Subcutaneous abdominal adipose tissue (tissue), 5 donors: ENCODE results near the gene ANKS1B.

Experiments used
- H3K27ac ChIP-seq: one replicate; pipeline ENCODE4 v1.7.0; 2013; ENCODE audit warnings: low read depth, mild to moderate bottlenecking, inconsistent platforms, low read length, moderate library complexity
- H3K27me3 ChIP-seq, 5 donors: one replicate each; pipeline ENCODE4 v1.7.0; 2013; ENCODE audit warnings: low read length in 5 of 5, inconsistent platforms in 1 of 5; ENCODE audit not compliant: control insufficient read depth in 5 of 5, insufficient read depth in 4 of 5
- H3K36me3 ChIP-seq, 5 donors: one replicate each; pipeline ENCODE4 v1.7.0; 2013; ENCODE audit warnings: low read length in 5 of 5; ENCODE audit not compliant: control insufficient read depth in 5 of 5, insufficient read depth in 5 of 5
- H3K4me1 ChIP-seq, 5 donors: one replicate each; pipeline ENCODE4 v1.7.0; 2013; ENCODE audit warnings: low read length in 5 of 5, mild to moderate bottlenecking in 3 of 5, moderate library complexity in 1 of 5; ENCODE audit not compliant: control insufficient read depth in 5 of 5, insufficient read depth in 5 of 5
- H3K4me3 ChIP-seq, 5 donors: one replicate each; pipeline ENCODE4 v1.7.0; 2013; ENCODE audit warnings: low read length in 5 of 5, low read depth in 1 of 5
- H3K9ac ChIP-seq, 5 donors: one replicate each; pipeline ENCODE4 v1.7.0; 2013; ENCODE audit warnings: low read length in 5 of 5, mild to moderate bottlenecking in 4 of 5, moderate library complexity in 3 of 5
- H3K9me3 ChIP-seq, 5 donors: one replicate each; pipeline ENCODE4 v1.7.0; 2013; ENCODE audit warnings: low read length in 5 of 5; ENCODE audit not compliant: control insufficient read depth in 5 of 5
- donor health status: healthy.
- donor health status: healthy.
- donor health status: healthy.
- donor health status: healthy.
- donor health status: healthy.

ANKS1B gene

GRCh38 chr12:99920353-99920960, 64.3 kb downstream of the ANKS1B start:
- Histone ChIP-seq H3K27me3 (no peaks in the 10 kb centered on the region), H3K36me3 (no peaks in the 10 kb centered on the region), H3K4me3 (no peak overlapping the region)

DNA sequence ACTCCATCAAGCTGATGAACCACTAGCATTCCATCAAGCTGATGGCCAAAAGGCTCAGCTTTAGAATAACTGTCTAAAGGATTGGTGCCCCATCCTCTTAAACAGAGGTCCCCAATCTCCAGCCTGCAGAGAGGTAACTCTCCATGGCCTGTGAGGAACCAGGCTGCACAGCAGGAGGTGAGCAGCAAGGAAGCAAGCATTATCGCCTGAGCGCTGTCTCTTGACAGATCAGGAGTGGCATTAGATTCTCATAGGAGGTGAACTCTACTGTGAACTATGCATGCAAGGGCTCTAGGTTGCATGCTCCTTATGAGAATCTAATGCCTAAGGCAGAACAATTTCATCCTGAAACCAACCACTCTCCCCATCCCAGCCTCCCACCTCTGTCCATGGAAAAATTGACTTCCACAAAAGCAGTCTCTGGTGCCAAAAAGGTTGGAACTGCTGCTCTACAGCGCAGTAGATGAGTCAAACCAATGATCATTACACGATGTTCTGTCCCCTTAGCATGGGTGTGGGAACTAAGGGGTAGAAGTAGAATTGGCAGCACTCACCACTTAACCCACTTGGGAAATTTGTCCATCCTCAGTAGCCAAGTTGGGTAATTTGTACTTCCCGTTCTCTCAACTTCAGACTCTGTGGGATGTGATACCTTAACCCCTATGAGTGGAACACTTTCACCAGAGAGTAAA, 66.9 kb downstream of the ANKS1B start:
- Histone ChIP-seq H3K4me3 (no peak overlapping the region), H3K27me3 (no peaks in the 10 kb centered on the region), H3K9ac (no peak overlapping the region), H3K36me3 (no peaks in the 10 kb centered on the region), H3K27ac (no peak overlapping the region), H3K4me1 (no peaks in the 10 kb centered on the region), H3K9me3 (no peaks in the 10 kb centered on the region)

More at GRCh38 chr12:99920353-99920960, 64.3 kb downstream of the ANKS1B start:
- Histone ChIP-seq H3K27ac (no peak overlapping the region), H3K9ac (no peak overlapping the region), H3K4me1 (no peaks in the 10 kb centered on the region), H3K9me3 (no peaks in the 10 kb centered on the region)

DNA sequence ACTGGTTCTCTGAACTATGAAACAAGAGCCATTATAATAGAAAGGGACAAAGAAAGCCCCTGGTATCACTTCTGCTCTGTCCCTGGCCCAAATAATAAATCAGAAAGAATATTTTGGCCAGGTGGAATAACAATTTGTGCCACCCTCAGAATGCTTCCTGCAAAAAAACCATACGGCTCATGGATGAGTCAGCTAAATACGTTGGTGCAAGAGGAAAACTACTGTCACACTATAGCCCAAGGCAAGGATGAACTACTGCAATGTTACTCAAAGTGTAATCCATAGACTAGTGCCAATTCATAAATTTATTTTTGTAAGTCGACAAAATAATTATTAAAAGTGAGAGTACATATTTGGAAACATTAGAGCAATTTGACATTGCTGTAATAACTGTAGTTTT, 68.2 kb downstream of the ANKS1B start:
- Histone ChIP-seq H3K4me3 (no peak overlapping the region), H3K27me3 (no peaks in the 10 kb centered on the region), H3K9ac (no peak overlapping the region), H3K36me3 (no peaks in the 10 kb centered on the region), H3K9me3 (no peaks in the 10 kb centered on the region), H3K27ac (no peak overlapping the region), H3K4me1 (peaks cover 0 to 3% (median 0%) of the 10 kb centered on the region in 5 donors)

DNA sequence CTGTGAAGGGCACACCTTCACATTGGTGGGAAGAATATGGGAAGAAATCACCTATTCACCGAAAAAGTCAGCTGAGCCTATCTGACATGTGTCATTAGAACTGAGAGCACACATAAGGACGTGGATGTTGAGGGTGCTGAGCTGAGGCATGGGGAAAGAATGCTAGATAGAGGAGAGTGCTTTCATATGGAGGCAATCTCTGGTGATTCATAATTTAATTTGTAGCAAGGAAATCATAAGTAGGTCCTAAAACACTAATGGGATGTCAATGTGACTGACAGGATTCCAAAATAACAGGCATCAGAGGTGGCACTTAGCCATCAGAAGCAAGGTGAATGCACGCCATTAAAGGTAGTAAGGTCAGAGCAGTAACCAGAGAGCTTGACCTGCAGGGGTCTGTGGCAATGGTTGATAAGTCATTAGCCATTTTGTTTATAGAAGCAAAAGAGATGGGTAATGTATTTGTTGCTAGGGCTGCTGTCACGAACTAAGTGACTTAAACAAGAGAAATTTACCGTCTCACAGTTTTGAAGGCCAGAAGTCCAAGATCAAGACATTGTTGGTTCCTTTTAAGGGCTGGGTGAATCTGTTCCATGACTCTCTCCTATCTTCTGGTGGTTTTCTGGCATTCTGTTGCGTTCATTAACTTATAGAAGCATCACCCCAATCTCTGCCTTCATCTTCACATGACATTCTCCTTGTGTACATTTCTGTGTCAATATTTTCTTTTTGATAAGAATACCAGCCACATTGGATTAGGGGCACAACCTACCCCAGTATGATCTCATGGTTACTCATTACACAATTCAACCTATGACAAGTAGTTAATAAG, 69.3 kb downstream of the ANKS1B start:
- Histone ChIP-seq H3K27me3 (no peaks in the 10 kb centered on the region), H3K4me3 (no peak overlapping the region), H3K4me1 (peaks cover 0 to 11% (median 0%) of the 10 kb centered on the region in 5 donors), H3K9ac (no peak overlapping the region), H3K9me3 (no peaks in the 10 kb centered on the region), H3K27ac (no peak overlapping the region), H3K36me3 (no peaks in the 10 kb centered on the region)

- H3K9me3 ChIP-seq = no peaks in the 10 kb centered on the region
- no peak overlapping the region for H3K9ac ChIP-seq
- H3K4me3 ChIP-seq = no peak overlapping the region
- no peak overlapping the region for H3K27ac ChIP-seq
- H3K27me3 ChIP-seq = no peaks in the 10 kb centered on the region
- H3K36me3 ChIP-seq = no peaks in the 10 kb centered on the region
- peaks cover 0 to 14% (median 0%) of the 10 kb centered on the region in 5 donors for H3K4me1 ChIP-seq
Observed at GRCh38 chr12:99914206-99914605, 70.5 kb downstream of the ANKS1B start.

DNA sequence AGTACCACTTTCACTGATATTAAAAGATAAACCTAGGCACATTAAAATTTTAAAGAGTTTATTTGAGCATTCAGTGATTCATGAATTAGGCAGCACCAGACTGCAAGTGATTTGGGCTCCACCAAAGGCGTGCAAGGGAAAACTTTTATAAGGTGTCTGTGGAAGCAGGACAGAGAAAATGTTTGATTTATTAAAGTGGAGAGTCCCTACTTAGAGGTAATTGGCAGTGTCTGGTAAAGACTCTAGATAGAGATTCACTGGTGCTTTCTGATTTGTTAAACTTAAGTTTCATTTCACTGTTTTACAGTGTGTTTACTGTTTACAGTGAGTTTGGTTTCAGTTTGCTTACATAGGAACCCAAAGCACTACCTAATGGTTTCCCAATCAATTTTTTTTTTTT, 72.8 kb downstream of the ANKS1B start:
- peaks cover 0 to 17% (median 0%) of the 10 kb centered on the region in 5 donors for H3K4me1 ChIP-seq
- peak overlapping the region in 1 of 5 donors; percentile 30 for H3K4me3 ChIP-seq
- no peak overlapping the region for H3K27ac ChIP-seq
- no peak overlapping the region for H3K9ac ChIP-seq
- H3K9me3 ChIP-seq = no peaks in the 10 kb centered on the region
- H3K27me3 ChIP-seq = no peaks in the 10 kb centered on the region
- no peaks in the 10 kb centered on the region for H3K36me3 ChIP-seq

DNA sequence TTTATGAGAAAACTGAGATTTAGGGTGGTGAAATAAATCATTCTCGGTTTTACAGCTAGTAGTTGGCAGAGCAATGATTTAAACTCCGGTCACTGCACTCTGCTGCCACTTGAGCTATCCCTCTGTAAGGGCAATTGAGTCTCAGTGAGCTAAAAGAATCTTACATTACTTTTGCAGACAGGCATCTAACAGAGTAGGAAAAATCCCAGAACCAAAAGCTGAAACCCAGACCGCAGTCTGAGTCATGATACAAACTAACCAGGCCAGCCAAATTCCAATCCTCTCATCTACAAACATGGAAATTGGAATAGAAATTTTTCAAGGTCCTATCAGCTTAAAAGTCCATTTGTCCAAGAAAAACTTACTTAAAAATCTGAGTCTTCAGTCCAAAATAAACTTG, 73.7 kb downstream of the ANKS1B start:
- H3K4me3 ChIP-seq = peak overlapping the region in 1 of 5 donors; percentile 4
- H3K27ac ChIP-seq = peak overlapping the region; percentile 45
- no peaks in the 10 kb centered on the region for H3K9me3 ChIP-seq
- H3K27me3 ChIP-seq = no peaks in the 10 kb centered on the region
- no peaks in the 10 kb centered on the region for H3K36me3 ChIP-seq
- peaks cover 0 to 17% (median 0%) of the 10 kb centered on the region in 5 donors for H3K4me1 ChIP-seq
- no peak overlapping the region for H3K9ac ChIP-seq

GRCh38 chr12:99910342-99910741, 74.4 kb downstream of the ANKS1B start:
- Histone ChIP-seq H3K9me3 (no peaks in the 10 kb centered on the region), H3K4me1 (peaks cover 0 to 17% (median 0%) of the 10 kb centered on the region in 5 donors), H3K4me3 (no peak overlapping the region), H3K36me3 (no peaks in the 10 kb centered on the region), H3K9ac (no peak overlapping the region), H3K27me3 (no peaks in the 10 kb centered on the region), H3K27ac (peak overlapping the region; percentile 45)

DNA sequence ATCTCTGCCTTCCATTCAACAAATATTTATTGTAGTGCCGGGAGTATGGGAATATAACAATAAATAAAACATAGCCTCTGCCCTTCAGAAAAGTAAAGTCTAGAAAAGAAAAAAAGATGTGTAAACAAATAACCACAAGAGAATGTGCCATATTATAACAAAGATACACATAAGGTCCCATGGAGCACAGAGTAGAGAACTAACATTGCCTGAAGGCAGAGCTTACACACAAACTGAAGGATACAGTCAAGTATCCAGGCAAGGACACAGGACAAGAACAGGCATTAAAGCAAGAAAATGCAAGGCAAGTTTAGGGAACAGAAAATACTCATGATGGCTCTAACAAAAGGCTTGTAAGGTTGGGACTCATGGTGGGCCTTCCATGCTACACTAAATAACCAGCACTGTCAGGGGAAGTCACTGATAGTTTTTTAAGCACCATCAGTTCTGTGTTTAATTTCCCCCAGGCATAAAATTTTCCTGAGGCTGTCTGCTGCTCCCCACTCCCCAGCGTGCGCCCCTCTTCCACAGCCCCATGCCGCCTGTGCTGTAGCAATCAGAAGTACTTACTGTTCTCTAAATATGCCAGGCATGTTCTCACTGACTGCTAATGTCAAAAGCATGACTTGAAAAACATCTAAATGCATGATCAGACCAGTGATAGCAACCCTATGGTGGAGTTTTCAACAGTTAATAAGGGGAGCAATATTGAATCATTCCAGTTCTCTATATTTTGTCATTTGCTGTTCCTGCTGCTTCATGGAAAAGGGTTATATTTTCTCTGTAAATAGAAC, 77.8 kb downstream of the ANKS1B start:
- Histone ChIP-seq H3K9me3 (no peaks in the 10 kb centered on the region), H3K27me3 (no peaks in the 10 kb centered on the region)

More for the DNA sequence above, 77.8 kb downstream of the ANKS1B start:
- Histone ChIP-seq H3K36me3 (no peaks in the 10 kb centered on the region), H3K9ac (no peak overlapping the region), H3K4me3 (no peak overlapping the region), H3K27ac (no peak overlapping the region), H3K4me1 (peaks cover 0 to 17% (median 0%) of the 10 kb centered on the region in 5 donors)
